GM18861 (cell line): ENCODE measurements around the gene CST9.
"Not testable (repeated sequence)": the region's sequence is repeated elsewhere in the genome, so short reads cannot be mapped to it uniquely, and the experiment has no call there.

Experiments
- ATAC-seq: cut with Tn5 transposase; IDR thresholded peaks from one replicate; pipeline ENCODE4 v1.9.1; 2021; ENCODE audit not compliant: unreplicated experiment

The CST9 gene

DNA sequence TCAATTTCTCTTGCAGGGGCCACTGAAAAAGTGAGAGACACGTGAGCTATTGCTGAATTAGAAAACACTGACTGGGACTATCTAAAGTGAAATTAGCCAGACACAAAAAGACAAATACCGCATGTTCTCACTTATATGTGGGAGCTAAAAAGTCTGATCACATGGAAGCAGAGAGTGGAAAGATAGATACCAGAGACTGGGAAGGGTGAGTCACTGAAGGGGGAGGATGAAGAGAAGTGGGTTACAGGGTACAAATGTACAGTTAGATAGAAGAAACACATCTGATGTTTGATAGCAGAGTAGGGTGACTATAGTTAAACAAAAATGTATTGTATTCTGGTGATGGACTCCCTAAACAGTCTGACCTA is 18.6 kb upstream of the CST9 start:
- ATAC-seq, result no peak

GRCh38 chr20:23623666-23624323 is 18.1 kb upstream of the CST9 start:
- ATAC-seq, result no peak

GRCh38 chr20:23622839-23623343 is 17.2 kb upstream of the CST9 start:
- ATAC-seq, result peak; percentile 58

DNA sequence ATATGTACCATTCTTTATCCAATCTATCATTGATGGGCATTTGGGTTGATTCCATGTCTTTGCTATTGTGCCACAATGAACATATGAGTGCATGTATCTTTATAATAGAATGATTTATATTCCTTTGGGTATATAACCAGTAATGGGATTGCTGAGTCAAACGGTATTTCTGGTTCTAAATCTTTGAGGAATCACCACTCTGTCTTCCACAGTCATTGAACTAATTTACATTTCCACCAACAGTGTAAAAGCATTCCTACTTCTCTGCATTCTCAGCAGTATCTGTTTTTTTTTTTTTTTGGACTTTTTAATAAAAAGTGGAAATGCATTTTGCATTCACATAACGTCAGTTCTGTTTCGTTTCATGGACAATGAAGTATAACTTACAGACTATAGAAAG is 16.7 kb upstream of the CST9 start:
- not testable (repeated sequence) for ATAC-seq

- not testable (repeated sequence) for ATAC-seq
Measured at GRCh38 chr20:23620670-23621386, 15.1 kb upstream of the CST9 start.

DNA sequence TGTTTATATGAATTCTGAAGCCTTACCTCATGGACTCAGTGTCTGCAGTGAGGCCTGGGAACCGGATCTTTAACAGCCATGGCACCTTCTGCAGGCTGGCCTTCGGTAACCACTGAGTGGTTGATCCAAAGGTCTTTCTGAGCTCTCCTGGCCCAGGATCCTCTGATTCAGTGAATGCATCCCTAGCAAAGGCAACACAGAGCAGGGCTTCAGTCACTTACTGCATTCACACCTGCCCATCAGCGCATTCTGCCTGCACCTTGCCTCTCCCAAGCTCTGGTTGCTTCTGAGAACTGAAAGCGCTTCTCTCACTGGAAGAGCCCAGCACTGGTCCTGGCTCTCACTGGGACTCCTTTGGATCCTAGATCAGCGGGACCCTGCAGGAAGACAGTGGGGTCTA is 8.4 kb upstream of the CST9 start:
- ATAC-seq, result no peak

DNA sequence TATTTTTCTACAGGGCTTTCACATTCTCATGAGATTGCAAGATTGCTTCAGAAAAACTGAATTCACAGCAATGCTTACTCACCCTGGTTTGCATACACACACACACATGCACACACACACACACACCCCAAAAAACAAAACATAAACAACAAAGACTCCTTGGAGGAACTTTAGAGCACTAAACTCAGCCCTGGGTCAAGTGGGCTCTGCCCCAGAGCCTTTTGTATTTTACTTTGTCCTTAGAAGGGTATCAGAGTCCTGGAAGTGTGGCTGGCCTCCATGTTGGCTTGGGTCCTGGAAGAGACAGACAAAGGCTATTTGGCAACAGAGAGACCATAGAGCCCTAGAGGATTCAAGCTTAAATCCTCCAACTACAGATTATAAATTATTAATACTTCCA is 8.0 kb upstream of the CST9 start:
- ATAC-seq, result no peak

DNA sequence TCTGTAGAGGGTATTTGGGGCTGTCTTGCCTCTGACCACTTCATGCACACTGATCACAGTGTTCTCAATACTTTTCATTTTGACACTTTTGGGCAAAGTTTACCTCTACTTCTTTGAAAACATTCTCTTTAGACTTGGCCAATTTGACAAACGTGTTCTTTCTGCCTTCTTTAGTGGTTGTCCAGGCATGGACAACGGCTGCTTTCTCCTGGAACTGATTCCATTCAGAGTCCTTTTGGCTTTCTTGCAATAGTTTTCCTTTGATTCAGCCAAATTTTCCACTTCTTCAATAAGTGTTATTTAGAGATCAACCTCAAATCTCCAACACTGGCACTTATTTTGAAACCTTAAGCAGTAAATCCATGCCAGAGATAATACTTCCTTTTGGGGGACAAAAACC is 6.7 kb upstream of the CST9 start:
- no peak for ATAC-seq

DNA sequence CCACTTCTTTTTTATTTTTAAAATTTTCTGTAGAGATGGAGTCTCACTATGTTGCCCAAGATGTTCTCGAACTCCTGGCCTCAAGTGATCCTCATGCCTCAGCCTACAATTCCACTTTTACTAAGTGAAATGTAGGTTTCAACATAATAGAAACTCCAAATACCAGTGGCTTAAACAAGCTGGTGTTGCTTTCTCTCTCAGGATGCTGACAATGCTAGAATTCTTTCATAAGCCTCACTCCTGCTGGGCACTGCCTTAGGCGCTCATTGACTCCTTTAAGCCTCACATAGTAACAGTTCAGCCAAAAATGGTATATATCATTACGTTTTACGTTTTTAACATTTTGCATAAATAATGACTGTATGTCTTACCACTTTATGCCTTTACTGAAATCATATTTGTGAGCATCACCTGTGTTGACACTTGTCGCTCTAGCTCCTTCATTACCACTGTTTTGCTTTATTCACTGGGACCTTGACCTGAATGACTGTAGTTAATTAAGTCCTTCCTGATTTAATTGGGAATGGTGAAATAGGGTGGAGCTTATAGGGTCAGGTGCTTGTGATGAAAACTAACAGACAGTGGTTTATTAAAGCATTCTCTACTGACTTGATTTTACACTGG is 3.9 kb upstream of the CST9 start:
- no peak for ATAC-seq

- ATAC-seq, result no peak
Measured at GRCh38 chr20:23608251-23608846, 2.6 kb upstream of the CST9 start.

DNA sequence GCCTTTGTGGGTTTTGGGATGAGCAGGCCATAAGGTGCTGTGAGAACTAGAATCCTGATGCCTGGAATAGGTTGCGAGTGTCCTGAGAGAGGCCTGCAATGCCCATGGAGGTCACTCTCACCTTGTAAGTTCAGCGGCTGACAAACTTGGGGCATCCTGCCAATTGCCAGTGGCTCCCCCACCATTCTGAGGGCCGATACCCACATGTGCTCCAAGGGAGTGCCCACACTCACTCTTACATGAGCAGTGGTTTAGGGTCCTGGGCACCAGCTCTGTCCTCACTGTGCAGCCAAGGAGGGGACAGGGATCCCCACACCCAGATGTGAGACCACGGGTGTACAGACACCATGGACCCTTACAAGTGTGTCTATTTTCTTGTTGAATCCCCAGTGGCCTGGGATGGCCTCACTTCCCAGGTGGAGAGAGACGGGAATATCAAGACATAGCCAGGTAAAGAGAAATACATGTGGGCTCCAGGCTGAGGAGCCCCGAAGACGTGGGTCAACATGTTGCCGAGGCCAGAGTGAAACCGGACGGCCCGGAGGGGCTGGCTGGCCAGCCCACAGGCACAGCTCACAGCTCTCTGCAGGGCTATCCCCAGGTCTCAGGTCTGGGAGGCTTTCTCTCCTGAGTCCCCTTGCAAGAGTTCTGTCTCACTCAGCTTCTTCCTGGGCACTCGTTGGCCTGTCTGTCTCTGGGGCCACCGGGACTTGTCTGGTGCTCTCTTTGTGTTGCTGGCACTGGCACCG is 2.0 kb upstream of the CST9 start:
- ATAC-seq, result no peak

DNA sequence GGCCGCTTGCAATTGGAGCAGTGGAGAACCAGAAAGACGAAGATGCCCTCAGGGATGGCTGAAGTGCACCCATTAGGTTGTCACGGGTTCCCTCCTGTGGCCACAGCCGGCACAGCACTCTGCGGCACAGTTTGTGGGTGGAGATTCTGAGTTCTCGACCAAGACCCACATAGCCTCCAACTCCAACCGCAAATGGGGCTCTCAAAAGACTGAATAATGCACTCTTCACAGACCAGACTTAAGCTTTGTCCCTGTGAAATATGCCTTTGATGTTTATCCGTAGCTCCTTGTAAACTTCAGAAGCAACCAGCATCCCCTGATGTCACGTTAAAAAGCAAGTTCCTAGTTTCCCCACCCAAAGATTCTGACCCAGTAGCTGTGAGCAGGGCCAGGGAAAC is 934 bp upstream of the CST9 start:
- ATAC-seq, result no peak

DNA sequence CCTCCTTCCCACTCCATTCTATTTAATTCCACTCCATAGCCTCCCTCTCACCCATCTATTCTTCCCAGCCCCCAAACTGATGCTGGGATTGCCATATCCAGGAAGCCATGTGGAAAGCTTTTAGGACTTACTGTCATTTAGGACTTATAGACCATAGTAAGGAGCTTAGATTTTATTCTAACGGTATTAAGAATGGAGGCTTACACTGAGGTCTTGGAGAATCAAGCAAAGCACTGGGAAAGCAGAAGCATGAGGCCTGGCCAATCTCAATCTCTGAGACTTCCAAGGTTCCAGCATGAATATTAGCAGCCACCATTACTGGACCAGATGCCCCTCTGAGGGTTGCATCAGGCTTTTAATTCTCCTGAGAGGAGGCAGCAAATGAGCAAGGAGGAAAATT is 1.4 kb downstream of the CST9 start:
- no peak for ATAC-seq

DNA sequence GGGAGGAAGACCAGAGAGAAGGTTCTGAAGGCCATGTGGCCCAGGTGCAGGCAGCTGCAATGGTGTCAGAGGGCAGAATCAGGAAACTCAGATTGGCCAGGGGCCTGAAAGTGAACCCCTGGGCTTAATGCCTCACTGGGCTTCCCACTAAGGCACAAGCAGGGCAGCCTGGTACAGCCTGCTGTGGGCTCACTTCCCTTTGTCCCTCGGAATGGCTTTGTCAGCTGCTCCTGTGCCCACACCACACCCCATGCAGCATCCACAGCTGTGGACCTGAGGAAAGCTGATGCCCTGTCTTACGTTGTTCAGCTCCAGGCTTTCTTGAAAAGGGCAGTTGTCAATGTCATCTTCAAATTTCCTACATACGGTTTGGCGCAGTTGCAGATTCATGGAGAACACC is 2.4 kb downstream of the CST9 start:
- ATAC-seq, result no peak

DNA sequence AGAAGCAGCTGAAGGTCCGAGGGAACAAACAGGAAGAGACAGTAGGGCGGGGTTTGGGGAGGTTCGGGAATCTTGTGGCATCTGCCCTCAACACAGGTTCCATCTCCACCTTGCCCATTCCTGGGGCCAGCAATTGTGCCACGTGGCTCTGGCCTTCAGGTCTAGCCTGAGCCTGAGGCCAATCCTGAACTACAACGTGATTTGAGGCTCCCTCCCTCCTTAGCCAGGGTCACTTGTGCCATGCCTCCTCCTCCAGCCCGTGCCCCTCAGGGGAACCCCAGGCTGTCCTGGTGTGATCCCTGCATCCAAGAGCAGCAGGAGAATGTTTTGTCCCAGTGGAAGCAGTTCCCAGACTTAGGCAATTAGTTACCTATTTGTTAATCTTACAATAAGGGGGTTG is 3.0 kb downstream of the CST9 start:
- ATAC-seq, result no peak

GRCh38 chr20:23602241-23602640 is 3.5 kb downstream of the CST9 start:
- no peak for ATAC-seq

GRCh38 chr20:23601715-23602114 is 4.0 kb downstream of the CST9 start:
- ATAC-seq, result no peak

GRCh38 chr20:23598481-23598880 is 7.2 kb downstream of the CST9 start:
- no peak for ATAC-seq

GRCh38 chr20:23596579-23597250 is 9.0 kb downstream of the CST9 start:
- ATAC-seq, result no peak

- no peak for ATAC-seq
Measured at GRCh38 chr20:23595941-23596340, 9.8 kb downstream of the CST9 start.
